NOMO-1 treated with DMSO at 0.1 percent for 48 hours (cell line): ENCODE results near the gene RNF167.

ENCODE experiments used
- DNase-seq: peaks from one replicate; lab custom pipeline; 2025; ENCODE audit not compliant: unreplicated experiment; lab: John Stamatoyannopoulos, UW

Gene RNF167

DNA sequence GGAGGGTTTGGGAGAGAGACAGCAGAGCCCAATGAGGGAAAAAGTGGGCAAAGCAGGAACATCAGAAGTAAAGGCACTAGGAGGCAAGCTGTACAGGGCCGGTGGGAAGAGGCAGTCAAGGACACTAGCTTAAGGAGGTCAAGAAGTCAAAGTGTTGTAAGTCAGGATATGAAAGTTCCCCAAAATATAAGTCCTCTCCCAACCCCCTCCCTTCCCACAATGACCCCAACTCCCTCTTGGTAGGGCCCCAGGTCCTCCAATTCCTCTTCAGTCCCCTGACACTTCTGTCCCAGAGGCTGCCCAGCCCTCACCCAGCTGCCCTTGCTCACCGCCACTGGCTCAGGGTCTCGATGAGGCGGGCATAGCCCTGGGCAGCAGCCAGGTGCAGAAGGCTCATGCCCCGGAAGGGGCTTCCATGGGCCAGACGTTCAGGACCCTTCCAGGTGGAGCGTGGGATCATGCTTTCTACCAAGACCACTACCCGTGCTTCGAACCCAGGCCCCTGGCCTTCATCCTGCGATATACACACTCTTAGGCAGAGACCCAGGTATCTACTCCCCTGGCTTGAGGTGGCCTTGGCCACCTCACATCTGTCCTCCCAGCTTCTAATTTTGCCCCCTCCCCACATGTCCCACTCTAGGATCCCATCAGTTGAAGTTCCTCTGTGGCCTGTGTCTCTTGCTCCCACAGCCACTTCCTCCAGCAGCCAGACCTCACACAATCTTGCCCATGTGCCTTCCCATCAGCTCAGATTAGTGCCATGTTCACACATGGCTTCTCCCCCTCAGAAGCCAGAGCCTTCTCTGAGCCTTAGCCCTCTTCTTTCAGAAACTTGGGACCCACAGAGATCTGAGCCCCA, 33.4 kb downstream of the RNF167 start:
- DNase-seq, result no peak

DNA sequence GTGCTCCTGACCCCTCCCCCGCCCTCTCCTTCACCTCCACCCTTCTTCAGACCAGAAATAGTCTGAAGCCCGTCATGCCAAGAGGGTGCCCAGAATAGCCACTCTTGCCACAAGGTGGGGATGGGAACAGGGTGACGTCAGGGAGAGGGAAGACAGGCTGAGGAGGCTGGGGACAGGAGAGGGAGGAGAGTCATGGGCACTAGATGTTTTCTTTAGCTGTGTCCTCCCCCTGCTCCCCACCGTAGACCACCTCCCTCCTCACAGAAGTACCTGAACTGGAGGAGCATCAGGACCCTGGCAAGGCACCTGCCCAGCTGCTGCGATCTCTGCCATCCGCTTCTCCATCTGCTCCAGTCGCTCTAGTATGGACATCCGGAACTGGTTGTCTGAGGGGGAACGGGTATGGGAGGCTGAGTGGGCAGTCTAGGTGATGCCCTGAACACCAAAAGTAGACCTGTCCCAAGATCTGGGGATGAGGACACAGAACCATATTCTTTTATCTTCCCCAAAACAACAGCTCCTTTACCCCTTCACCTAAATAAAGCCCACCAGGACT, 34.1 kb downstream of the RNF167 start:
- no peak for DNase-seq

DNA sequence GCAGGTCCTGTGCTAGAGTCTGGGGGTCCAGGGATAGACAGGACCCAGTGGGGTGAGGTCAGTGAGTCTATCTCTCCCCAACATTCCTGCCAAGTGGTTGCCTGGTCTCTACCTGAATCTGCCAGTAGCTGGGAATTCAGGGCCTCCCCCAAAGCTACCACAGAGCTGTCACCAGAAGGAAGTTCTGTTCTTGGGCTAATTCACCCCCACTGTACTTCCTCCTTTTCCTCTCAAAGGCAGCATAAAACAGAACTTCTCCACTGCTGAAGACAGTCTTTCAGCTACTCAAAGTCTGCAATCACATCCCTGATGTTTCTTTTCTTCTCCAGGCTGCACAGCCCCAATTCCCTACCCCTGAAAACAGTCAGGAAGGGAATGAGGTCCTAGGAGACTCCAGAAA, 38.7 kb downstream of the RNF167 start:
- DNase-seq, result peak; percentile 76

- DNase-seq, result peak; percentile 14
Measured at GRCh38 chr17:4980644-4981216, 40.7 kb downstream of the RNF167 start.

- no peak for DNase-seq
Measured at GRCh38 chr17:4982305-4982704, 42.2 kb downstream of the RNF167 start.

- no peak for DNase-seq
Measured at GRCh38 chr17:4986403-4986802, 46.3 kb downstream of the RNF167 start.

DNA sequence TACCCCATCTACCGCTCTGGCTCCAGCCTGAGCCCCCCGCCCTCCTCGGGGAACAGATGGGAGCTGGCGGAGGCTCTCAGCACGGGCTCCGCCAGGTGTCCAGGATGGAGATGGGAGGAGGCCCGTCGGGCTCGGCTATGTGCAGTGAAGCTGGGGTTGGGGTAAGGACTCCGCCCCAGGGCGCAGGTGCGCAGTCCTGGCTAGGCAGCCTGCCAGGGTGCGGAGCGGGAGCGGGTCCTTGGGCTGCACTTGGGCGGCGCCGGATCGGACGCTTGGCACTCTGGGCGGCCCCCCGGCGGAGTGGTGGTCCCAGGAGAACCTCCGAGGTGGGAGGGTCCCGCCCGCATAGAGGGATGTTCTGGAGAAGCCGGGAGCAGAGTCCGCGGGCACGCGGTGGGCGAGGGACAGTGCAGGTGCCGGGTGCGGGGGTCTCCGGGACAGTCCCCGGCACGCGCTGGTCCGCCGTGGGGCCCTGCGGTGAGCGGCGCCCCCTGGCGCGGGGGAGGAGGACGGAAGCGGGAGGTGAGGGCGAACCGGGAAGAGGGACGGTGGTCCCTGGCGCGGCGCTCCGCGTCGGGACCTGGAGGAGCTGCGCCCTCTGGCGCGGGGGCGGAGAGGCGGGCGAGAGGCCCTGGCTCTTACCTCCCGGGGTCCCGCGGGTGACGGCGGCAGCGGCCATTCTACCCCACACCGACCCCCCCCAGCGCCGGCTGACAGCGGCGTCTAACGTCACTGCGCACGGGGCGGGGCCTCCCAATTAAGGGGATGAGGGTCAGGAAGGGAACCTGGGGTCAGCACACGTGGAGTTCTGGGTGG, 47.1 kb downstream of the RNF167 start, which contains the start of gene CAMTA2:
CAMTA2 (minus strand) TSS at position 725 of the 816 bp plus-strand sequence. CDS start 1,453 bp downstream, outside the sequence.
- DNase-seq, result peak; percentile 81

GRCh38 chr17:4987767-4988567, 47.9 kb downstream of the RNF167 start:
- peak; percentile 22 for DNase-seq

DNA sequence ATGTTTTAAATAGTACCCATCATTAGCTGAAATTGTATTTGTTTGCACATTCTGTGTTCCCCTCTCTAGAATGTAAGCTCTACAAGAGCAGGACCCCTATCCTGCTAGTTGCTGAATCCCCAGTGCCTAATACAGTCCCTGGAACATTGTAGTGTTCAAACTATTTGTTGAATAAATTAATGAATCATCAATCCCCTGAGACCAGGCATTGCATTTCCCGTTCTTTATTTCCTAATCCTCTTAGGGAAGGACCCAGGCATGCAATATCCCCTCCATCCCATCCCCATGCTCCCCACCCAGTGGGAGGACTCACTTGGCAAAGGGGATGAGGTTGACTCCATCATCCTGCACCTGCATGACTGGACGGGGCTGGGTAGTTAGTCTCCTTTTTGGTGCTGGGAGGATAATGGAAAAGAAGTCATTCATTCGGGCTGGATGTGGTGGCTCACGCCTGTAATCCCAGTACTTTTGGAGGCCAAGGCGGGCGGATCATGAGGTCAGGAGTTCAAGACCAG, 54.1 kb downstream of the RNF167 start:
- DNase-seq, result no peak
